Measurements from ENCODE around the gene CDK19.
"Not testable (repeated sequence)": the region's sequence is repeated elsewhere in the genome, so short reads cannot be mapped to it uniquely, and the experiment has no call there.

Gene CDK19

DNA sequence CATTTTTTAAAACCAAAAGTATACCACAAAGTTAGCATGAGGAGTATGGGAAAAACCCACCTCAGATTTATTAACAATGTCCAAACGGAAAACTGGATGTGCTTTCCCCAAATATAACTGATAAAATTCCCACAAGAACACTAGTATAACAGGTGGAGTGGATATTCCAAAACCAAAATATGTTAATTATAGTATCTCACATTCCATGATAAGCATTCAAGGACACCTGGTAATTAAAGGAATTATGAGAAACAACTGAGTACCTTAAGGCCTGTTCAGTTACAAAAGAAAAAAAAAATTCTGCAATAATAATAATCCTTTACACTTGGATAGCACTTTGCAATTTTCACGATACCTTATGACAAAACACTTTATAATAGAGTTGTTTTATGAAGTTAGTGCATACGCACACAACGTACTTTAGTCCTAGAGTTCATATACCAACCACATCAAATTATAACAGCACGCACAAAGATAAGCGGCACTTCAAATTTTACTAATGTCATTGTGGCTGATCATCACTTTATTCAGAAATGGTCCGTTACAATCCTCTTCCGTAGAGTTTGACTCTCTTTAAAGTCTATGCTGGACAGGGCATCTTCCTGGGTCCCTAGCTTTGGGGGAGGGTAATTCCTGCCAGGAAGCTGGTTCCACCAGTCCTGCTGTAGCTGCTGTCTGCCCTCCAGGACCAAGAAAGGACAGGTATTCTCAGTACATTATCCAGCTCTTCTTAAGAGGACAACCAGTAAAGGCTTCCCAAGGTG, 1.7 kb downstream of the CDK19 start:
- no peak for DNase-seq (ENCODE audit: low read depth)

- no peak for DNase-seq (ENCODE audit: low read depth)
These were observed 2.5 kb downstream of the CDK19 start for GRCh38 chr6:110812719-110813118.

- DNase-seq (ENCODE audit: low read depth) = no peak
These were observed 4.2 kb downstream of the CDK19 start for GRCh38 chr6:110810896-110811586.

DNA sequence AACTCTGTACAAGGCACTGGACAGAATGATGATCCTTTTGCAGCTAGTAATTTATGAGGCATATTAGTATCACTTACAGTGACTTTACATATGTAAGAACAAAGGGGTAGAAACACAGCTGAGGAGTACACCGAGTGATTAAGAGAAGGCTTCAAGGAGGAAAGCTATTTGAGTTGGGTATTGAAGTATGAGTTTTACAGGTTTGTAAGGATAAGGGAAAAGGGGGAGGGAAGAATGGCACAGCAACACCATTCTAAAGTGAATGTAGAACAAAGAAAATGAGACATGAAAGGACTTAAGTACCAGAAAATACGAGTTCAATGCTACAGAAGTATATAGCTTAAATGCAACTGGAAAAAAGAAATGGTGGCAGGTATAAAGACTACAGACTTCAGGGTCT, 5.5 kb downstream of the CDK19 start:
- no peak for DNase-seq (ENCODE audit: low read depth)

- DNase-seq (ENCODE audit: low read depth) = not testable (repeated sequence)
These were observed 13.1 kb downstream of the CDK19 start for GRCh38 chr6:110802175-110802574.

- DNase-seq (ENCODE audit: low read depth) = no peak
These were observed 14.5 kb downstream of the CDK19 start for GRCh38 chr6:110800839-110801196.

DNA sequence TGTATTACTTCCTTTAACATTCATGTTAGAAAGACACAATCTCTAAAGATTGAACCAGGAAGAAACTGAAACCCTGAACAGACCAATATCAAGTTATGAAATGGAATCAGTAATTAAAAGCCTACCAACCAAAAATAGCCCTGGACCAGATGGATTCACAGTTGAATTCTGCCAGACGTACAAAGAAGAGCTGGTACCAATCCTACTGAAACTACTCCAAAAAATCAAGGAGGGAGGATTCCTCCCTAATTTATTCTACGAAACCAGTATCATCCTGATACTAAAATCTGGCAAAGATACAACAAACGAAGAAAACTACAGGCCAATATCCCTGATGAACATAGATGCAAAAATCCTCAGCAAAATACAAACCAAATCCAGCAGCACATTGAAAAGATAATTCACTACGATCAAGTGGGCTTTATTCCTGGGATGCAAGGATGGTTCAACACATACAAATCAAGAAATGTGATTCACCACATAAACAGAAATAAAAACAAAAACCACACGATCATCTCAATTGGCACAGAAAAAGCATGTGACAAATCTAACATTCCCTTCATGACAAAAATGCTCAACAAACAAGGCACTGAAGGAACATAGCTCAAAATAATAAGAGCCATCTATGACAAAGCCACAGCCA, 15.0 kb downstream of the CDK19 start:
- DNase-seq (ENCODE audit: low read depth) = no peak

DNA sequence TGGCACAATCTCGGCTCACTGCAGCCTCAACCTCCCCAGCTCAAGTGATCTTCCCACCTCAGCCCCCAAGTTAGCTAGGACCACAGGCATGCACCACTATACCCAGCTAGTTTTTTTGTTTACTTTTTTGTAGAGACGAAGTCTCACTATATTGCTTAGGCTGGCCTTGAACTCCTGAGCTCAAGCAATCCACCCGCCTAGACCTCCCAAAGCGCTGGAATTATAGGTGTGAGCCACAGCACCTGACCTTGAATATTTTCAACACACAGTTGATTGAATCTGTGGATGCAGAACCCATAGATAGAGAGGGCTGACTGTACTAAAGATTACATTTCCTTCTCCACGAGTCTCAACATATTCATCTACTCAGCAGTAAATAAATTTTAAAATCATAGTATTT, 15.6 kb downstream of the CDK19 start:
- no peak for DNase-seq (ENCODE audit: low read depth)

- no peak for DNase-seq (ENCODE audit: low read depth)
These were observed 16.1 kb downstream of the CDK19 start for GRCh38 chr6:110799189-110799588.

- DNase-seq (ENCODE audit: low read depth) = no peak
These were observed 20.0 kb downstream of the CDK19 start for GRCh38 chr6:110795271-110795670.

DNA sequence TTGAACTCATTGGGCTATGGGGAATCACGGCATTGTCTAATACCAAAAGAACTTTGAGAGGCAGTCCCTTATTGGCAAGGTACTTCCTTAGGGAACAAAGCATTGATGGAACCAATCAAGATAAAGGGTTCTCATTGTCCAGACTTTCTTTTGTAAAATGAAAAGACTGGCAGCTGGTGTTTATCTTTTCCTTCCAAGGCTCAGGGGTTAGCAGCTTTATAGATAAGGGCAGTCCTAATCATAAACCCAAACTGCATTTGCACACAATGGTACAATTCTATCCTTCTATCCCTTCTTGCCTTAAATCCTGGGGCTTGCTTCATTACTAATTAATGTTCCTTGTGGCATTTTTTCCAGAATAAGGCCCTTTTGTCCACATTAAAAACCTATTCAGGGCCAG, 28.6 kb downstream of the CDK19 start:
- no peak for DNase-seq (ENCODE audit: low read depth)

- no peak for DNase-seq (ENCODE audit: low read depth)
These were observed 29.0 kb downstream of the CDK19 start for GRCh38 chr6:110786271-110786670.

DNA sequence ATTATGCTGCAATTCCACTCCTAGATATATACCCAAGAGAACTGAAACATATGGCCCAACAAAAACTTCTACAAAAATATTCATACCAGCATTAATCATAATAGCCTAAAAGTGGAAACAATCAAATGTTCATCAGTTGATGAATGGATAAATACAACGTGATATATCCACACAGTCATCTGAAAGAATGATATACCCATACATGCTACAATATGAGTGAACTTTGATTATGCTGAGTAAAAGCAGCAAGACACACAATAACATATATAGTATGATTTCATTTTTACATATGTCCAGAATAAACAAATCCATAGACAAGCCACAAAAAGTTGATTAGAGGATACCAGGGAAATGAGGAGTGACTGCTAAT, 30.7 kb downstream of the CDK19 start:
- no peak for DNase-seq (ENCODE audit: low read depth)

- no peak for DNase-seq (ENCODE audit: low read depth)
These were observed 33.6 kb downstream of the CDK19 start for GRCh38 chr6:110781522-110782214.

DNA sequence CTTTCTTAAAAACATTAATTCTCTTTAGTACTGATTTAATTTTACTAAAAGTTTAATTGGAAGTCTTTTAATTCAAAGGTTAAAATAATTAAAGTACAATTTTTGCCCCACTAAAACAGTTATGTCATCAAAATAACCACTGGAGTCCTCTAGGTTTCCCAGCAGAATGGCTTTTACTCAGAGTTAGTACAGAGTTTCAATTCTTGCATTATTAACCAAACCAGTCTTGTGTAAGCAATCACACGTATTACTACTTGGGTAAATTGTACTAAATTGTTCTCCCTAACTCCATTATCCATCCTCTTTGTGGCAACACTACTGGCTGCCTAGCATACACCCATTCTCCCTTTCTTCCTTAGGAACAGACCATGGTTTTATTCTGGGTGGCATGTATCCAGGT, 36.9 kb downstream of the CDK19 start:
- no peak for DNase-seq (ENCODE audit: low read depth)

GRCh38 chr6:110777636-110778035, 37.6 kb downstream of the CDK19 start:
- DNase-seq (ENCODE audit: low read depth) = no peak

- DNase-seq (ENCODE audit: low read depth) = no peak
These were observed 38.9 kb downstream of the CDK19 start for GRCh38 chr6:110776413-110776812.

DNA sequence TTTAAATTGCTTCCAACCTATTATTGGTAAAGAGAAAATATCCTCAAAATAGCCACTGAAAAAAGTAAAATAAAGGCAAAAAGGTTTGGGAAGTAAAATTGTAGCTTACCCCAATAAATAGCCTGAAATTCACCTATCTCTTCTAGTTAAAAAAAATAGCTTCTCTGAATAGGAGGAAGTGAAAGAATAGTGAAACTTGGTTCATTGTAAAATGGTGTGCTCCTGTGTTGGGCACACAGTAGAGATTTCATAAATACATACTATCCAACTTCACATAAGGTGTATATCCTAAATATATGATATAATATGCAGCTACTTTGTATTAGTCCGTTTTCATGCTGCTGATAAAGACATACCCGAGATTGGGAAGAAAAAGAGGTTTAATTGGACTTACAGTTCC, 45.3 kb downstream of the CDK19 start:
- no peak for DNase-seq (ENCODE audit: low read depth)

DNA sequence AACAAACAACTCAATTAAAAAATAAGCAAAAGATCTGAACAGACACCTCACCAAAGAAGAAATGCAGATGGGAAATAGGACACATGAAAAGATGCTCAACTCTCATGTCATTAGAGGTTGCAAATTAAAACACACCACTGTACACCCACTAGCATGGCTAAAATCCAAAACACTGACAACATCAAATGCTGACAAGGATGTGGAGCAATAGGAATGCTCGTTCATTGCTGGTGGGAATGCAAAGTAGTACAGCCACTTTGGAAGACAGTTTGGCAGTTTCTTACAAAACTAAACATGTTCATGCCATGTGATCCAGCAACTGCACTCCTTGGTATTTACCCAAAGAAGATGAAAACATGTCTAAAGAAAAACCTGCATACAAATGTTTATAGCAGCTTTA, 47.2 kb downstream of the CDK19 start:
- DNase-seq (ENCODE audit: low read depth) = no peak

GRCh38 chr6:110761371-110761770, 53.9 kb downstream of the CDK19 start:
- DNase-seq (ENCODE audit: low read depth) = no peak

- no peak for DNase-seq (ENCODE audit: low read depth)
These were observed 54.7 kb downstream of the CDK19 start for GRCh38 chr6:110760589-110760988.

- not testable (repeated sequence) for DNase-seq (ENCODE audit: low read depth)
These were observed 55.2 kb downstream of the CDK19 start for GRCh38 chr6:110760098-110760497.

GRCh38 chr6:110757926-110758325, 57.3 kb downstream of the CDK19 start:
- DNase-seq (ENCODE audit: low read depth) = no peak

Measured in T follicular helper cell (primary cell).